HG03442 (cell line): ENCODE results near the gene CSK.

Experiments used
- ATAC-seq: cut with Tn5 transposase; IDR thresholded peaks from one replicate; pipeline ENCODE4 v1.9.1; 2021; ENCODE audit warnings: mild to moderate bottlenecking, moderate library complexity; ENCODE audit not compliant: unreplicated experiment

CSK gene

GRCh38 chr15:74822233-74822632, 40.4 kb downstream of the CSK start:
- no peak for ATAC-seq

GRCh38 chr15:74823324-74823723, 41.4 kb downstream of the CSK start:
- no peak for ATAC-seq

- no peak for ATAC-seq
These were observed 43.1 kb downstream of the CSK start for GRCh38 chr15:74824976-74825375.

DNA sequence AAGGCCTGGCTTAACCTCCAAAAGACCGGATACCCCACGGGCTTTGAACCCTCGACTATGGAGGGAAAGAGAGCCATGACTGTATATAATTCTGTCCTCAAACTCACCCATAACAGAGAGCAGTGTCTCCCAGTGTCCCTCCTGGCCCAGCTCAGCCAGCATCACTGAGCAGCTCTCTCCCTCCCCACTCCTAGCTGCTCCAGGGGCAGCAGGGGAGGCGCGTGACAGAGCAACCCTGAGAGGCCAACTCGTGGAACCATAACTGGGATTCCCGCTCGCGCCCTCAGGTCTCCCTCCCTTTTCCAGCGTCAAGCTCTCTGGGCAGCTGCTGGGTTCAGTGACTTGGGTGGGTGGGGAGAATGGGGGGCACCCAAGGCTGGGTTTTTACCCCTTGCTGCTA, 44.0 kb downstream of the CSK start:
- no peak for ATAC-seq

DNA sequence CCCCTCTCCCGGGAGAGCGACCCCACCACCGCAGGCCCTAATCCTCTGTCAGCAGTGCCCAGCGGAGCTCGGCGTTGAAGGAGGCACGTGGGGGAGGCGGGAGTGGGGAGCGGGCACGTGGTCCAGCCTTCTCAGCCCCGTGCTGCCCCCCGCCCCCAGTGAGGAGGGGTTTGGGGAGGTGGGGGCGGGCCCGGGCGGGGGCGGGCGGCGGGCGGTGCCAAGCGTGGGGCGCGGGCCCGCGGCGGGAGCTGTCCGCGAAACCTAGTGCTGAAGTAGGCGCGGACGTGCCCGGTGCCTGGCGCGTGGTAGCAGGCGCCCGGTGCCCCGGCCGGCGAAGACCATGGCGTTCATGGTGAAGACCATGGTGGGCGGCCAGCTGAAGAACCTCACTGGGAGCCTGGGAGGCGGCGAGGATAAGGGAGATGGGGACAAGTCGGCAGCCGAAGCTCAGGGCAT, 44.5 kb downstream of the CSK start, which contains the start of gene CPLX3:
TSS of gene CPLX3 (plus strand) at position 264 of the 456 bp plus-strand sequence. CDS start at position 341, 77 bp downstream.
- ATAC-seq: no peak

DNA sequence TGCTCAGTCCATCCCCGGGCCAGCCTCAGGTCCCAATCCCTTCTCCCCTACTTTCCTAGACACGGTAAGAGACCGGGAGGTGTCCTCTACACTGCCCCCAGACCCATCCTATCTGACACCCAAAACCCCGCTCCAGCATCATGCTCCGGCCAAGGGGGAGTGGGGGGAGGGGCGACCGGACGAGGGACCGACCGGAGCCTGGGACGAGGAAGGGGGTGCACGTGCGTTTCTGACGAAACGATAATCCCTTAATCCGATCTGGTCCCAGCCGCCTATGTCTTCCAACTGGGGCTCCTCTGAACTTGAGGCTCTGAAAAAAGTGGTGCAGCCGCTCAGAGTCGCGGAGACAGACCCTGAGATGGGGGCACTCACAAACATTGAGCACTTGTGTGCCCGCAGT, 45.0 kb downstream of the CSK start:
- ATAC-seq: no peak

DNA sequence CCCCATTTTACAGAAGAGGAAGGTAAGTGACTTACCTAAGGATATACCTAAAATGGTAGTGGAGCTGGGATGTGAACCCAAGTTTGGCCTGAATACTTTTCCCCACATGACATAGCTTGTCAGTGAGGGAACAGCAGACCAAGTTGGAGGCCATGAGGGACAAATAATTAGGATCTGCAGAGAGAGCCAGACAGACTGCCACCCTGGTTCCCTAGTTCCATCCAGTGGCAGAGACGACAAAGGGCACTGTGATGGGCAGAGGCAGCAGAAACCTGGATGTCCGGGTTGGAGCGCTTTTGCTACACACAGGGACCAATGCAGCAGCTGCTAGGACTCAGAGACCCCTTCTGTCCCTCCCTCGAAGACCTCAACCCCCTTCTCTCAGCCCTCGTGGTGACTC, 45.7 kb downstream of the CSK start:
- no peak for ATAC-seq

DNA sequence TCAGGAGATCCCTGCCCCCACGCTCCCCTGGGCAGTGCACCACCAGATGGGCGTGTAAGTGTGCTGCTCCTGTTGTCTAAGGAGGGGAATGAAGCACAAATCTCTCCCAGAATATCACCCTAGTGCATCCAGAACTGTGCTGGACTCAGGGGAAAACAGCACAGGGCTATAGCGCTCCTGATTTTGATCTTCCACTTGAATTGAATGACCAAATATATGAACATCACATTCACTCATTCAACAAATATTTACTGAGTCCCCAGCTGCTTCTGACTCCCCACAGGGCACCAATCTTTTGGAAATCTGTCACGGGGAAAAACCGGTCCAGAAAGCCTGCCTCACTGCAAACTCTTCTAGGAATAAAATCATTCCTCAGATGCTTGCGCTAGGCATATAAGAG, 47.0 kb downstream of the CSK start:
- ATAC-seq: no peak

GRCh38 chr15:74829486-74829885, 47.6 kb downstream of the CSK start:
- no peak for ATAC-seq

DNA sequence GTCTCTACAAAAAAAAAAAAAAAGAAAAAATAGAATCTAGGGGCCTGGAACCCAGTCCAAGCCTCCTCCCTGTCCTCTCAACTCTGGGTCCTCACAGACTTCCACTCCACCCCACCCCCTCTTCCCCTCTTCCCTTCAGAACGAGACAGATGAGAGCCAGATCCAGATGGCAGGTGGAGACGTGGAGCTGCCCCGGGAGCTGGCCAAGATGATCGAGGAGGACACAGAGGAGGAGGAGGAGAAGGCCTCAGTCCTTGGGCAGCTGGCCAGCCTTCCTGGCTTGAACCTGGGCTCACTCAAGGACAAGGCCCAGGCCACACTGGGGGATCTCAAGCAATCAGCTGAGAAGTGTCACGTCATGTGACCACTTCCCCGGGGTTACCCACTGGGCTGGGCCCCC, 48.1 kb downstream of the CSK start:
- ATAC-seq: no peak

GRCh38 chr15:74830868-74831267, 49.0 kb downstream of the CSK start:
- no peak for ATAC-seq

DNA sequence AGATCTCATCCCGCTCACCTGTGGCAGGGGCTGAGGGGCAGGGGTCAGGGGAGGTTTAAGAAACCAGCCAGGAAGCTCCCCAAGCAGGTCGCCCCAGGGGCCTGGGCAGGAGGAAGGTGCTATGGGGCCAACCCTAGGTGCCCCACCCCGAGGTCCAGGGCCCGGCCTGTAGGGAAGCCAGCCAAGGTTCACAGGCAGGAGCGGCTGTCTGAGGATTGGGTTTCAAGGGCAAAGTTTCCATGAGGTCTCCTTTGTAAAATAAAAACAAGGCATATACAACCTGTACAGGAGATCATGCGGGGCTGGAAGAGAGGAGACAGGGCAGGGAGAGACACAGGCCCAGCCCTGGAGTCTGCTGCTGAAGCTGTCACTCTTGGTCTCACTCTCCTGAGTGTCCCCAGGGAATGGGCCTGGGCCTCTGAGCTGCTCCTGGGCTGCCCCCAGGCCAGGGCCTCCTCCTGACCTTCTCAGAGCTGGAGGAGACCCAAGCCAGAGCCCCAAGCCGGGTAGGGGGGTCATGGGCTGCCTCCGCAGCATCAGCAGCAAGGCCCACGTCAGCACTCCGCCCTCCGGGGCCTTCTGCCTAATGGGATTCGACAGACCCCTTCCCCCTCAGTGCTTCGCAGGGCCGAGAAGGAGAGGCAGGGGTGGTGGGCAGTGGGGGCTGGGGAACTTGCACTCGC, 50.1 kb downstream of the CSK start:
- ATAC-seq: no peak

DNA sequence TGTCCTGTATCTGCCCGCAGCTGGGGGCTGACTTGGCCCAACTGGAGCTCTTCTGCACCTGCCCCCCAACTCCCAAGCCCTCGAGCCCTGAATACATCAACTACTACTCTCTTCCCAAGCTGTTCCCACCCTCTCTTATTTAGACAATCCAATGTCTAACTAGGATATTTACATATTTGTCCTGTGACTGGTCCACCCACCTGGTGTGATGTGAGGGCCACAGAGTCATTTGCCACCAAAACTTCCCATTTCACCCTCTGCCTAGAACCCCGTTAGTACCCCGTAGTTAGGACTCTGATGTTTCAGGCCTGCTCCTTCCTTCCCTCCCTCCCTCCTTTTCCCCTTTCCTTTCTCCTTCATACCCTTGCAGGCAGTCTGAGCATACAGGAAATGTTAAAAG, 50.9 kb downstream of the CSK start:
- no peak for ATAC-seq

DNA sequence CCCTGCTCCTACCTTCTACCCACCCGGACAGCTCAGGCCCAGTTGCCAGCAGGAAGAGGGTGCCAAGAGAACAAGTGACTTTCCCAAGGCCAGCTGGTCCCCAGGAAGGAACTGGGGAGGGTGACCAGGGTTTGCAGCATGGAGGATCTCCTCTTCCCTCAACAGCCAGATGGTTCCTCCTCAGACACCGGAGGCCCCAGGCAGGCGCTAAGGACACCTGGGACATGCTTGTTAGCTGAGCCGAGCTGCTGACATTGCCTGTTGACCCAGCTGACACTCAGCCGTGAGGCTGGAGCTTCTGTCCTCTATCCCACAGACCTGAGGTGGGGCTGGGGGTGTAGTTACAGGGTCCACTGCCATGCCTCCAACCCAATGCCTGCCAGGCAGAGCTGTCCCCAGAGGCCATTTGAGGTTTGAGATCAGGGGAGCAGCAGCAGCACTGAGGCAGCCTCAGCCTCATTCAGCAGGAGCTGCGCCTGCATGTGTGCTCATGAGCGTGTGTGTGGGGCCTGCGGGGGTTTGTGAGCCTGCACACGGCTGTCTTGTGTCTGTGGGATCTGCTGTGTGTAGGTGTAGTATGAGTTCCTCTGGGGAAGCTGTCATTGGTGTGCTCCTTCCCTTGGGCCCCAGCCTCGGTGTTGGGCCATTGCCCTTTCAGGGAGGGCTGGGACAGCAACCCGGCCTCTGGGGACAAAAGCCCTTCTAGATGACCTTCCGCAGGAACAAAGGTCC, 51.7 kb downstream of the CSK start:
- no peak for ATAC-seq

- no peak for ATAC-seq
These were observed 53.5 kb downstream of the CSK start for GRCh38 chr15:74835312-74835823.

DNA sequence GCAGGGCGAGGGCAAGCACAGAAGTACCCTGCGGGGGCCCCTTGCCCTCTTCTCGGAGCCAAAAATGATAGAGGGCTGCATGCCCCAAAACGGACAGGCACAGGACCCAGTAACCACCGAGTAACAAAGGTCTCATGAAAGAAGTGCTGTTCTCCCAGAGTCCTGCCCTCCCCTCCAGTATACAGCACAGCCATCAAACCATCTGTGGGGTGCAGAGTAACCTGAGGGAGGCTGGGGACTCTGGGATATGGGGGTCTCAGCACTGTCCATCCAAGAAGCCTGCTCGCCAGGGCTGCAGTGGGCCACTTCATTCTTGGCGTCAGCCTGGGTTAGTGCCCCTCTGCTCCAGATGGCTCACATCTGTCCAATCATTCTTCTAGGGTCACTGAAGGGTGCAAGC, 55.0 kb downstream of the CSK start:
- no peak for ATAC-seq

- no peak for ATAC-seq
These were observed 55.7 kb downstream of the CSK start for GRCh38 chr15:74837482-74838136.

- ATAC-seq: no peak
These were observed 56.2 kb downstream of the CSK start for GRCh38 chr15:74838137-74838516.

DNA sequence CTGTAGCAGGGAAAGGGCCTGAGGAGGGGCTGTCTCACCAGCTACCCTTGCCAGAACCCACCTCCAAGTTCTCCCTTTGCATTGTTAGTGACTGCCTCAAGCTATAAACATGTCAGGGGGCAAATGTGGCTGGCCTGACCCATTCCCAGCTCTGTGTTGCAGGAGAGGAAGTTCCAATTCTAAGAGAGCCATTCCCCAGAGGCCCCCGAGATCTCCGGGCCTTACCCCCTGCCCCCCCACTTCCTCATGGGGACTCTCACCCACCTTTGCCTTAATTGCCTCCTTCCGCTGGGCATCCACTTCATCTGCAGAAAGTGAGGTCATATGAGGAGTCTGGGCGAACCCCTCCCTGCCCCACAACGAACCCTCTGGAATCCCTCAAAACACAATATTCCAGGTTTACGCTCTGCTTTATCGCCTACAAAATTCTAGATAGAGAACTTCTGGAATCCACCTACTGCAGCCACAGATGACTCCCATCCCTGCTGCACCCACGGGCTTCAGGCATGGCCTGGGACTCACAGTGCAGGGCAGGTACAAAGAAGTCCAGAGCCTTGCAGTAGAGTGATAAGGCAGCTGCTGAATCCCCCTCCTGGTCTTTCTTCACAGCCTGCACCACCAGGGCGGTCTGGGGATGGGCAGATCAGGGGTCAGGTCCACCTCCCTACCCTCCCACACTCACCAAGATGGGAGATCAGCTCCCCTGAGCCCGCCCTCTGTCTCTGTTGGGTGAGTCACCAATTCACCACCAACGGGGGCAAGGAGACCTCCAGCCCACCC, 57.1 kb downstream of the CSK start:
- no peak for ATAC-seq

DNA sequence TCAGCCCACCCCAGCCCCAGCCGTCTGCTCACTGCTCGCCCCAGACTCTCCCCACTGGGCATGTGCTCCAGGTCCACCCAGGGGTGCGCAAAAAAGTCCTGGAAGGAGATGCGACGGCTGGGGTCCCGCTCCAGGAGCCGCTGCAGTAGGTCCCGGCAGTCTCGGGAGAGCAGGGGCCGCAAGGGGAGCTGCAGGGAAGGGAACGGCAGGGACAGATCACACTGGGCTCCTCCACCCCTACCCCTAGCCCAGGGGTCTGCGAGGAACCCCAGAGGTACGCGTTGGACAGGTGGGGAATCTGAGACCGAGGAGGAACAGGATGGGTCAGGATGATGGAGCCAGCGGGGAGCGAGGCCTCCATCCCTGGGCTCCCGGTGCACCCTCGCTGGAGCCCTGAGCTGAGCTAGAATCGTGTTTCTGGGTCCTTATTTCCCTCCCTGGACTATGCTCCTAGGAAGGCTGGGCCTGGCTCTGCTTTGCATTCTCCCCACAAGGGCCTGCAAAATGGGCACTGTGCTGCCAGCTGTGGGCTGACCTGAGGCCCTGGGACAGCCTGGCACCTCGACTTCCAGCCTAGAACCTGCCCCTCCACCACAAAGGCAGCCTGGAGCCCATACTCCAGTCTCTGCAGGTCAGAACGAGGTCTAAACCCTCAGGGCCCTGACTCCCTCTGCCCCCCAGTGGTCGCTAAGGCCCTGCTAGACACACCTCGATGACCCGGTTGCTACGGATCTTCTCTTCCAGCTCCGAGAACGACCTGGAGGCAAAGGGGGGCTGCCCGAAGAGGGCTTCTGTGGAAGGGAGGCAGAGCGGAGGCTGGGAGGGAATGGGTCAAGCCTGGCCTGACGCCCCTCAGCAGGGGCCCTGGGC, 57.9 kb downstream of the CSK start:
- ATAC-seq: no peak
